ENCODE results near the gene NDUFB5.
A peak's percentile ranks its signal among the peaks of the same experiment; 100 is the strongest.
"Not testable (repeated sequence)": the region's sequence is repeated elsewhere in the genome, so short reads cannot be mapped to it uniquely, and the experiment has no call there.

Gene NDUFB5

GRCh38 chr3:179640469-179640868 is 35.9 kb downstream of the NDUFB5 start:
- no peaks in the 10 kb centered on the region for H3K27me3 ChIP-seq (ENCODE audit: insufficient read depth, low read length)
- no peak overlapping the region for H3K4me3 ChIP-seq (ENCODE audit: low read length)
- 100% methylated on average over 1 of the region's 1 CpG for WGBS

GRCh38 chr3:179642871-179643270 is 38.3 kb downstream of the NDUFB5 start:
- Histone ChIP-seq H3K27ac (ENCODE audit: low read depth, low read length) (no peak overlapping the region), H3K27me3 (ENCODE audit: insufficient read depth, low read length) (no peaks in the 10 kb centered on the region), H3K4me3 (ENCODE audit: low read length) (no peak overlapping the region), H3K9ac (ENCODE audit: low read depth, low read length) (no peak overlapping the region), H3K9me3 (ENCODE audit: insufficient read depth, low read depth, low read length) (no peaks in the 10 kb centered on the region), H3K4me1 (ENCODE audit: insufficient read depth, low read length) (no peaks in the 10 kb centered on the region), H3K36me3 (ENCODE audit: insufficient read depth, low read length) (no peaks in the 10 kb centered on the region)
- 90% methylated on average over 3 of the region's 3 CpGs for WGBS

More at GRCh38 chr3:179640469-179640868, 35.9 kb downstream of the NDUFB5 start:
- no peak overlapping the region for H3K9ac ChIP-seq (ENCODE audit: low read depth, low read length)
- no peaks in the 10 kb centered on the region for H3K36me3 ChIP-seq (ENCODE audit: insufficient read depth, low read length)
- H3K4me1 ChIP-seq (ENCODE audit: insufficient read depth, low read length) = no peaks in the 10 kb centered on the region
- no peak overlapping the region for H3K27ac ChIP-seq (ENCODE audit: low read depth, low read length)
- H3K9me3 ChIP-seq (ENCODE audit: insufficient read depth, low read depth, low read length) = no peaks in the 10 kb centered on the region

- not testable (repeated sequence) for H3K4me3 ChIP-seq (ENCODE audit: low read length); H3K27ac ChIP-seq (ENCODE audit: low read depth, low read length)
- 95% methylated on average over 7 of the region's 8 CpGs for WGBS
Observed at GRCh38 chr3:179643837-179644236, 39.2 kb downstream of the NDUFB5 start.

GRCh38 chr3:179646177-179646576 is 41.6 kb downstream of the NDUFB5 start:
- Histone ChIP-seq H3K9me3 (ENCODE audit: insufficient read depth, low read depth, low read length) (no peaks in the 10 kb centered on the region), H3K9ac (ENCODE audit: low read depth, low read length) (no peak overlapping the region), H3K4me3 (ENCODE audit: low read length) (no peak overlapping the region), H3K36me3 (ENCODE audit: insufficient read depth, low read length) (no peaks in the 10 kb centered on the region), H3K4me1 (ENCODE audit: insufficient read depth, low read length) (no peaks in the 10 kb centered on the region), H3K27ac (ENCODE audit: low read depth, low read length) (no peak overlapping the region), H3K27me3 (ENCODE audit: insufficient read depth, low read length) (no peaks in the 10 kb centered on the region)
- WGBS = 95% methylated on average over 2 of the region's 3 CpGs

More at GRCh38 chr3:179643837-179644236, 39.2 kb downstream of the NDUFB5 start:
- not testable (repeated sequence) for H3K4me1 ChIP-seq (ENCODE audit: insufficient read depth, low read length); H3K9ac ChIP-seq (ENCODE audit: low read depth, low read length); H3K36me3 ChIP-seq (ENCODE audit: insufficient read depth, low read length); H3K27me3 ChIP-seq (ENCODE audit: insufficient read depth, low read length); H3K9me3 ChIP-seq (ENCODE audit: insufficient read depth, low read depth, low read length)

GRCh38 chr3:179651687-179652446 is 47.3 kb downstream of the NDUFB5 start:
- H3K27me3 ChIP-seq (ENCODE audit: insufficient read depth, low read length) = no peaks in the 10 kb centered on the region
- H3K4me3 ChIP-seq (ENCODE audit: low read length) = peak overlapping the region; percentile 87
- H3K36me3 ChIP-seq (ENCODE audit: insufficient read depth, low read length) = peaks cover 3% of the 10 kb centered on the region; the same call in 1 of the 2 replicates
- no peak overlapping the region for H3K27ac ChIP-seq (ENCODE audit: low read depth, low read length)
- H3K9me3 ChIP-seq (ENCODE audit: insufficient read depth, low read depth, low read length) = no peaks in the 10 kb centered on the region
- H3K4me1 ChIP-seq (ENCODE audit: insufficient read depth, low read length) = peaks cover 14% of the 10 kb centered on the region; the same call in 1 of the 2 replicates
- peak overlapping the region; percentile 91 for H3K9ac ChIP-seq (ENCODE audit: low read depth, low read length)
- 58% methylated on average over 11 of the region's 11 CpGs for WGBS

GRCh38 chr3:179652447-179653095 is 48.0 kb downstream of the NDUFB5 start, which contains the start of gene USP13:
Gene USP13 (plus strand): TSS chr3:179653040. CDS start chr3:179653226, 186 bp downstream.
- Histone ChIP-seq H3K9me3 (ENCODE audit: insufficient read depth, low read depth, low read length) (no peaks in the 10 kb centered on the region), H3K4me1 (ENCODE audit: insufficient read depth, low read length) (peaks cover 14% of the 10 kb centered on the region; the same call in 1 of the 2 replicates), H3K27ac (ENCODE audit: low read depth, low read length) (peak within 1 kb of the TSS; percentile 89), H3K27me3 (ENCODE audit: insufficient read depth, low read length) (no peaks in the 10 kb centered on the region), H3K9ac (ENCODE audit: low read depth, low read length) (peak within 1 kb of the TSS; percentile 91), H3K36me3 (ENCODE audit: insufficient read depth, low read length) (peaks cover 3% of the 10 kb centered on the region; the same call in 1 of the 2 replicates), H3K4me3 (ENCODE audit: low read length) (peak within 1 kb of the TSS; percentile 87)
- WGBS = under 1% methylated on average over 56 of the region's 56 CpGs

- whole genome bisulfite sequencing = under 1% methylated on average over 77 of the region's 77 CpGs
- peak overlapping the region; percentile 87 for H3K4me3 ChIP-seq (ENCODE audit: low read length)
- H3K9me3 ChIP-seq (ENCODE audit: insufficient read depth, low read depth, low read length) = no peaks in the 10 kb centered on the region
Observed at GRCh38 chr3:179653096-179653797, 48.7 kb downstream of the NDUFB5 start.

GRCh38 chr3:179655236-179655635 is 50.6 kb downstream of the NDUFB5 start:
- Histone ChIP-seq H3K27ac (ENCODE audit: low read depth, low read length) (no peak overlapping the region), H3K9ac (ENCODE audit: low read depth, low read length) (no peak overlapping the region), H3K27me3 (ENCODE audit: insufficient read depth, low read length) (no peaks in the 10 kb centered on the region), H3K4me1 (ENCODE audit: insufficient read depth, low read length) (peaks cover 16% of the 10 kb centered on the region; the same call in 1 of the 2 replicates), H3K4me3 (ENCODE audit: low read length) (peak overlapping the region; percentile 87; the same call in 1 of the 2 replicates), H3K9me3 (ENCODE audit: insufficient read depth, low read depth, low read length) (no peaks in the 10 kb centered on the region), H3K36me3 (ENCODE audit: insufficient read depth, low read length) (peaks cover 3% of the 10 kb centered on the region; the same call in 1 of the 2 replicates)
- WGBS = 92% methylated on average over 2 of the region's 2 CpGs

More at GRCh38 chr3:179653096-179653797, 48.7 kb downstream of the NDUFB5 start:
- H3K27ac ChIP-seq (ENCODE audit: low read depth, low read length) = peak overlapping the region; percentile 89
- peaks cover 3% of the 10 kb centered on the region; the same call in 1 of the 2 replicates for H3K36me3 ChIP-seq (ENCODE audit: insufficient read depth, low read length)
- H3K27me3 ChIP-seq (ENCODE audit: insufficient read depth, low read length) = no peaks in the 10 kb centered on the region
- peak overlapping the region; percentile 91 for H3K9ac ChIP-seq (ENCODE audit: low read depth, low read length)
- H3K4me1 ChIP-seq (ENCODE audit: insufficient read depth, low read length) = peaks cover 14% of the 10 kb centered on the region; the same call in 1 of the 2 replicates

GRCh38 chr3:179658606-179659005 is 54.0 kb downstream of the NDUFB5 start:
- Histone ChIP-seq H3K9ac (ENCODE audit: low read depth, low read length) (no peak overlapping the region), H3K9me3 (ENCODE audit: insufficient read depth, low read depth, low read length) (no peaks in the 10 kb centered on the region), H3K27me3 (ENCODE audit: insufficient read depth, low read length) (no peaks in the 10 kb centered on the region), H3K36me3 (ENCODE audit: insufficient read depth, low read length) (peaks cover 3% of the 10 kb centered on the region; the same call in 1 of the 2 replicates), H3K27ac (ENCODE audit: low read depth, low read length) (no peak overlapping the region), H3K4me1 (ENCODE audit: insufficient read depth, low read length) (peaks cover 25% of the 10 kb centered on the region), H3K4me3 (ENCODE audit: low read length) (no peak overlapping the region)
- WGBS = 86% methylated on average over 2 of the region's 2 CpGs

- Histone ChIP-seq H3K36me3 (ENCODE audit: insufficient read depth, low read length) (peaks cover under 1% of the 10 kb centered on the region; the same call in 1 of the 2 replicates), H3K4me1 (ENCODE audit: insufficient read depth, low read length) (peaks cover 18% of the 10 kb centered on the region), H3K9ac (ENCODE audit: low read depth, low read length) (no peak overlapping the region), H3K9me3 (ENCODE audit: insufficient read depth, low read depth, low read length) (no peaks in the 10 kb centered on the region), H3K27me3 (ENCODE audit: insufficient read depth, low read length) (no peaks in the 10 kb centered on the region), H3K27ac (ENCODE audit: low read depth, low read length) (no peak overlapping the region), H3K4me3 (ENCODE audit: low read length) (no peak overlapping the region)
- WGBS = 100% methylated on average over 2 of the region's 3 CpGs
Observed at GRCh38 chr3:179660872-179661271, 56.3 kb downstream of the NDUFB5 start.
